ENCODE results near the gene ZNF490.
A peak's percentile ranks its signal among the peaks of the same experiment; 100 is the strongest.

ZNF490 gene

GRCh38 chr19:12564016-12564664, 46.5 kb downstream of the ZNF490 start:
- ChIA-PET CTCF (interaction anchor here (0.5 to 2.4 kb wide), 22 partner anchors 8 to 706 kb away, joined by 3 to 8 read pairs (median 4); partner anchors contain the start of genes MAN2B1, WDR83, ZNF490 and ZNF564), POLR2A (no interaction called here)
- no peak for TF ChIP-seq ZNF311 (tag by site-specific recombination; IDR thresholded peaks at IDR 0.05; ENCODE audit: borderline replicate concordance)
- no peak for TF ChIP-seq REPIN1 (tag by site-specific recombination; IDR thresholded peaks at IDR 0.05; ENCODE audit: low read depth)
- TF ChIP-seq IKZF3 (tag by site-specific recombination; IDR thresholded peaks at IDR 0.05) = peak; percentile 63; the same call in 1 of the 2 replicates
- TF ChIP-seq ZNF791 (tag by site-specific recombination; IDR thresholded peaks at IDR 0.05) = no peak
- no peak for TF ChIP-seq ZNF398 (tag by site-specific recombination; IDR thresholded peaks at IDR 0.05)
- TF ChIP-seq ZNF280C (tag by site-specific recombination; IDR thresholded peaks at IDR 0.05) = no peak
- peak; percentile 36; the same call in 1 of the 2 replicates for TF ChIP-seq ZBTB17 (tag by site-specific recombination; IDR thresholded peaks at IDR 0.05)
- TF ChIP-seq CTCF (tag by site-specific recombination; IDR thresholded peaks at IDR 0.05) = peak; percentile 70
- no peak for TF ChIP-seq ZNF658 (tag by site-specific recombination; IDR thresholded peaks at IDR 0.05)
- TF ChIP-seq PRDM10 (tag by site-specific recombination; IDR thresholded peaks at IDR 0.05) = peak; percentile 19; the same call in 1 of the 2 replicates
- 0 out of 2 replicates have a peak, but pooled peaks have one; percentile 62 for TF ChIP-seq ZNF660 (tag by site-specific recombination; IDR thresholded peaks at IDR 0.05)
- TF ChIP-seq ZNF596 (tag by site-specific recombination; IDR thresholded peaks at IDR 0.05) = no peak
- peak; percentile 21; the same call in 1 of the 2 replicates for TF ChIP-seq BCL11B (tag by site-specific recombination; IDR thresholded peaks at IDR 0.05; ENCODE audit: low read depth)
- TF ChIP-seq ZNF2 (tag by site-specific recombination; IDR thresholded peaks at IDR 0.05) = 0 out of 2 replicates have a peak, but pooled peaks have one; percentile 59
- TF ChIP-seq ZNF266 (tag by site-specific recombination; IDR thresholded peaks at IDR 0.05; ENCODE audit: low read depth) = no peak
- peak; percentile 17; the same call in 1 of the 2 replicates for TF ChIP-seq KLF8 (tag by site-specific recombination; IDR thresholded peaks at IDR 0.05)
- no peak for TF ChIP-seq ZNF580 (tag by site-specific recombination; IDR thresholded peaks at IDR 0.05)
- TF ChIP-seq ZNF549 (tag by site-specific recombination; IDR thresholded peaks at IDR 0.05) = no peak
- peak; percentile 22; the same call in 1 of the 2 replicates for TF ChIP-seq ZNF335 (tag by site-specific recombination; conservative IDR thresholded peaks at IDR 0.05)
- TF ChIP-seq TRIM28 (IDR thresholded peaks at IDR 0.05; ENCODE audit: borderline replicate concordance, low read length) = no peak
- no peak for TF ChIP-seq ZSCAN16 (tag by site-specific recombination; IDR thresholded peaks at IDR 0.05)
- no peak for TF ChIP-seq YY1 (tag by site-specific recombination; IDR thresholded peaks at IDR 0.05)
- TF ChIP-seq ZNF654 (tag by site-specific recombination; IDR thresholded peaks at IDR 0.05; ENCODE audit: low read depth) = peak; percentile 87
- Histone ChIP-seq H3K4me3 (ENCODE audit: low read depth, low read length) (no peak overlapping the region), H3K4me1 (ENCODE audit: control insufficient read depth, insufficient read depth, low read length) (no peaks in the 10 kb centered on the region), H3K36me3 (ENCODE audit: control insufficient read depth in 2 of 2, insufficient read depth in 1 of 2, low read length in 2 of 2) (no peaks in the 10 kb centered on the region), H3K27ac (ENCODE audit: extremely low read depth, low read depth, low read length) (no peak overlapping the region), H3K9me3 (ENCODE audit: control insufficient read depth, insufficient read depth, low read depth, low read length) (no peaks in the 10 kb centered on the region)
